Measurements from ENCODE around the gene SDSL.

The SDSL gene

DNA sequence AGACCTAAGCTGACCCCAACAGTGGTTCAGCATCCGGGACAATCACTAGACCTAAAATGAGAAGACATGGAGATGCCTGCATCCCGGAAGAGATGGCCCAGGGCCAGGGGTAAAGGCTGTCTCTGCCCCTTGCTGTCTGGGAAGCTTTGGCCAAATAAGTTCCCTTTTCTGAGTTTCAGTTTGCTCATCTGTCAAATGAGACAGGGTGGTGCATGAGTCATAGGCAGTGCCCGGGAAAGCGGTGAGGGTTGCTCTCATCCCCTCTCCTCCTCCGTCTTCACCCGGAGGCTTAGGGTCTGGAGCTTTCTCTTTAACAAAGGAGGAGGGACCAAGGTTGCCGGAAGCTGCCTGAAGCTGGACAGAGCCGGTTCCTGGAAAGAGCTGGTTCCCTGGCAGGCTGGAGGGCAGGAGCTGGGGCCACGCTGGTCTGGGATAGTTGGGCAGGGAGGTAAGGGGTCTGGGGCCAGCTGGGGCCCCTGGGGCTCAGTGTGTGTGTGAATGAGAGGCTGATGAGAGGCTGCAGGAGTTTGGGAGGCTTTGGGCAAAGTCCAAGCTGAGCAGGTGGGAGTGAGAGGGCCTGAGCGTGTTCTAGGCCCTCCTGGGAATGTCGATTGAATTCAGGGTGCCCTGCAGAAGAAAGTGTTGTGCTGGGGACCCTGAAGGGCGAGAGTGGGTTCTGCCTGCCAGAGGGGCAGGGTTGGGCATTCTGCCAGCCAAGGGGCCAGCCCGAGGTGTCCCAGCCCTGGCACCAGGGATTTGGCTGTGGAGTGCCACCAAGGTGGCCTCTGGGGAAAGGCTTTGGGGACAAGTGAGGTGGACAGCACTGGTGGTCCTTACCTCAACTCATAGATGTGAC, at the start of gene SDSL:
TSS of gene SDSL (plus strand) at position 351 of the 856 bp plus-strand sequence. CDS start 5,603 bp downstream, outside the sequence.
- DNase-seq = peak; percentile 56

GRCh38 chr12:113373440-113373839, 48.7 kb upstream of the SDSL start:
- DNase-seq = no peak

- no peak for DNase-seq
These were observed 48.2 kb upstream of the SDSL start for GRCh38 chr12:113373969-113374368.

DNA sequence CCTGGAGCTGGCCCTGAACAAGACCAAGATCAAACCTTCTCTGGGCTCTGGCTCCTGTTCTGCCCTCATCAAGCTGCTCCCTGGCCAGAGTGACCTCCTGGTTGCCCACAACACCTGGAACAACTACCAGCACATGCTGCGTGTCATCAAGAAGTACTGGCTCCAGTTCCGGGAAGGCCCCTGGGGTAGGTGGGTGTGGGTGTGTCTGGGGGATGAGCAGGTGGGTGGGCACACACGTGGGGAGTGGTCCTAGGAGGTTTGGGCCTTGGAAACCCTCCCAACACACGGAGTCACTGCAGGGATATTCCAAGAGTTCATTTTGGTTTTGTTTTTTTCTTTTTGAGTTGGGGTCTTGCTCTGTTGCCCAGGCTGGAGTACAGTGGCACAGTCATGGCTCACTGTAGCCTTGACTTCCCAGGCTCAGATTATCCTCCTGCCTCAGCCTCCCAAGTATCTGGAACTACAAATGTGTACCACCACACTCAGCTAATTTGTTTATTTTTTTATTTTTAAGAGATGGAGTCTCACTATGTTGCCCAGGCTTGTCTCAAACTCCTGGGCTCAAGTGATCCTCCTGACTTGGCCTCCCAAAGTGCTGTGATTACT, 47.3 kb upstream of the SDSL start:
- DNase-seq = no peak

- no peak for DNase-seq
These were observed 43.9 kb upstream of the SDSL start for GRCh38 chr12:113378291-113378690.

DNA sequence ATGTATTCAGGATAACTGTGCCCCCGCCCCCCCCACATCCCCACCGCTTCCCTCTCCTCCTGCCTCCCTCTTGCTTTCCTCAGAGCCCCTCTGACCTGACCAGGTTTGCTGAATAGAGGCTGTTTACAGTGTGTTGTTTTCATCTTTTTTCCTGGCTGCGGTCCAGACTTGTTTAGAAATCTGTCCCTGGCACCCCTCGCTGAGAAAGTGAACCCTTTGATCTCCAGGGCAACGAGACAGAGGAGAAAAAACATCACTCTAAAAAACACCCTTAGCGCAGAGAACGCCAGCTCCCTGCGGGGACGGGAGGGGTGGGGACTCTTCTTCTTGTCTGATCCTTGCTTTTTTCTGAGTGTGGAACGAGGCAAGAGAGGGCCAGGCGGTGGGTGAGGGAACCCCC, 41.0 kb upstream of the SDSL start:
- no peak for DNase-seq

- no peak for DNase-seq
These were observed 40.0 kb upstream of the SDSL start for GRCh38 chr12:113382206-113382605.

DNA sequence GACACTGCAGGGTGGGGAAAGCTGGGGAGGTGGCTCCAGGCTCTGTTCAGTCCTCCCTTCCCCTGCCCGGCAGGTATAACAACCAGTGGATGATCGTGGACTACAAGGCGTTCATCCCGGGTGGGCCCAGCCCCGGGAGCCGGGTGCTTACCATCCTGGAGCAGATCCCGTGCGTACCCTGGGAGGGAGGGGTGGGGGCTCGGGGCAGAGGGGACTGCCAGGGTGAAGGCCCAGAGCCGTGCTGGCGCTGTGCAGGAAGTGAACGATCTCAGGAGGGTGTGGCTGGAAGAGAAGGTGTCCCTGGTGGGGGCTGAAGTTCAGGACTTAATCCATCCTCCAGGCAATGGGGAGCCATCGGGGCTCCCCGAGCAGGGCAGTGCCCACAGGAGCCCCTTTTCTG, 37.4 kb upstream of the SDSL start:
- DNase-seq = no peak

DNA sequence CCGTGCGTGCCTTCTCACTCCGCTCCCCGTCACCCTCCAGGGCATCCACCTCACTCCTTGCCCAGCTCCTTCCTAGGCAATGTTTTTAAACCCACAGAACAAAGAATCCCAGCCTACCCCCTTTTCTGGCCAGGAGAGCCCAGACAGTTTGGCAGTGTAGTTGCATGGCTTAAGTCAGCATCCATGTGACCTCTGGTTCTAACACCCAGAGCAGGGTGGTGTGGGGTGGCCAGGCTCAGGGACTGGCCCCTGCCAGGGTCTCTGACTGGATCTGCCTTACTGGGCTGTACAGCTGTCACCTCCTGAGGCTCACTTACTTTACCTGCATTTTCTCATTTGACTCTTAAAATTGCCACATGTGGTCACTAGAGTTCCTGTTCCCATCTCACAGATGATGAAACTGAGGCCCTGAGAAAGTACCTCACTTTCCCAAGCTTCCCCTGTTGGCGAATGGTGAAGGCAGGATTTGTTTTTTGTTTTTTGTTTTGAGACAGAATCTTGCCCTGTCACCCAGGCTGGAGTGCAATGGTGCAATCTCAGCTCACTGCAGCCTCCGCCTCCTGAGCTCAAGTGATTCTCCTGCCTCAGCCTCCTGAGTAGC, 36.8 kb upstream of the SDSL start:
- DNase-seq = no peak

GRCh38 chr12:113386866-113387566, 35.2 kb upstream of the SDSL start:
- no peak for DNase-seq

GRCh38 chr12:113387631-113388030, 34.5 kb upstream of the SDSL start:
- no peak for DNase-seq

- DNase-seq = no peak
These were observed 33.8 kb upstream of the SDSL start for GRCh38 chr12:113388351-113388750.

DNA sequence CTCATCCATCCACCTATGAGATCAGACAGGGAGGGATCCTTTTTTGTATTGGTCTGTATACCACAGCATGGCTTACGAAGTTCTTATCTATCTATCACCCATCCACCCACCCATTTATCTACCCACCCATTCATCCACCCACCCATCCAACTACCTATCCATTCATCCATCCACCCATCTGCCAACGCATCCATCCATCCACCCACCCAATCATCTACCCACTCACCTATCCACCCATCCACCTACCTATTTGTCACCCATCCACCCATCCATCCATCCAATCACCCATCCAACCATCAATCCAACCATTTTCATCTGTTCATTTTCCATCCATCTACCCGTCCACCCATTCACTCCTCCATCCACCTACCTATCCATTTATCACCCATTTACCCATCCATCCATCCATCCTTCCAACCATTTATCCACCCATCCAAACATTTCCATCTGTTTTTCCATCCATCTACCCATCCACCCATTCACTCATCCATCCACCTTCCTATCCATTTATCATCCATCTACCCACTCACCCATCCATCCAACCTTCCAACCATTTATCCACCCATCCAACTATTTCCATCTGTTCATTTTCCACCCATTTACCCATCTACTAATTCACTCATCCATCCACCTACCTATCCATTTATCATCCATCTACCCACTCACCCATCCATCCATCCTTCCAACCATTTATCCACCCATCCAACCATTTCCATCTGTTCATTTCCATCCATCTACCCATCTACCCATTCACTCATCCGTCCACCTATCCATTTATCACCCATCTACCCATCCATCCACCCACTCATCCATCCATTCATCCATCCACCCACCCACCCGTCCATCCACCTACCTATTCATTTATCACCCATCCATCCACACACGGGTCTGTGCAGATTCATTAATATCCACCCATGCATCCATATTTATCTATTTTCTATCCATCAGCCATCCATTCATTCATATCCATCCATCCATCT, 31.8 kb upstream of the SDSL start:
- no peak for DNase-seq

- DNase-seq = no peak
These were observed 31.0 kb upstream of the SDSL start for GRCh38 chr12:113391145-113391544.

DNA sequence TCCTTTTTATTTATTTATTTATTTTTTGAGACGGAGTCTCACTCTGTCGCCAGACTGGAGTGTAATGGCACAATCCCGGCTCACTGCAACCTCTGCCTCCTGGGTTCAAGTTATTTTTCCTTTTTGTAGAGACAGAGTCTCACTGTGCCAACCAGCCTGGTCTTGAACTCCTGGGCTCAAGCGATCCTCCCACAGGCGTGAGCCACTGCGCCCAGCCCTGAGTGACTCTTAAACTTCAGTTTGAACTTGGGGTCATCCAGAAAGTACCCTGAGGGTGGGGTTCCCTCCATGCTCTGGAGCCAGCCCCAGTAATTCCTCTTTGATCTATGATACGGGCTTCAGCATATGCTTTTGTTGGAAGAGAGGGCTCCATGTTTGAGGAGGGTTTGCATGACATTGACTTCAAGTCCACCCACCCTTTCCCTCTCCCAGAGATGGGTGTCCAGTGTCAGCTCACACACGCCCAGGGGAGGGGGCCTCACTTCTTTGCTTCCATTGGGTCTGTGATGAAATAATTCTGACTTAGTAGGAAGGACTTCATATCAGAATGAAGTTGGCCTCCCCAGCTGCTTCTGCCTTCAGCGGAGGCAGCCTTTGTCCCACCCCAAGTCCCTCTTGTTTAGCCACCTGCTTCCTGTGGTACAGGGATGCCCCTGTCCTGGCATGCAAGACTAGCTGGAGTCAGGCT, 30.4 kb upstream of the SDSL start:
- DNase-seq = no peak

DNA sequence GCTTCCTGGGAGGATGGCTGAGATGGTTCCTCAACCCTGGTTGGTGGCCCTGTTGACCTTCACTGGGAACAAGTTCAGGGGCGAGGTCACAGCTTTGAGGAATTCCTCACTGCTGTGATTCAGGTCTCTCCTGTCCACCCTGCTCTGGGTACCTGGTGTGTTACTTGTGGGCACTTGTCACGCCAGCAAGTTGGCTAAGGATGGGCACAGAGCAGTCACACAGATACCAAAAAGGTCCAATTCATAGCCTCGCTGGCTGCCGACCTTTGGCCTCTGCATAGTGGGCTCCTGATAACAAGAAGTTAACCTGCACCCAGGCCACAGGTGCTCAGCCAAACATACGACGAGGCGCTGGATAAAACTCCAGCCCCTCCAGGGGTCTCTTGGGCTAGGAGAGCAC, 29.7 kb upstream of the SDSL start:
- no peak for DNase-seq

GRCh38 chr12:113392988-113393579, 29.1 kb upstream of the SDSL start:
- DNase-seq = no peak

GRCh38 chr12:113393749-113394148, 28.4 kb upstream of the SDSL start:
- DNase-seq = no peak

GRCh38 chr12:113395119-113395518, 27.1 kb upstream of the SDSL start:
- DNase-seq = no peak

GRCh38 chr12:113396200-113396599, 26.0 kb upstream of the SDSL start:
- DNase-seq = no peak

GRCh38 chr12:113396828-113397496, 25.2 kb upstream of the SDSL start:
- DNase-seq = no peak

Measured in NCI-H774 (cell line).